Ramos (cell line): ENCODE data around the gene HSD17B14.

Experiments used
- in situ Hi-C: fragments of 300-500 bp; cut with MboI; formaldehyde crosslinking; loops from one replicate; pipeline ENCODE4 v1.14.3; 2022; ENCODE audit warnings: low sequenced_read_pairs; ENCODE audit not compliant: unreplicated experiment

Gene HSD17B14

DNA sequence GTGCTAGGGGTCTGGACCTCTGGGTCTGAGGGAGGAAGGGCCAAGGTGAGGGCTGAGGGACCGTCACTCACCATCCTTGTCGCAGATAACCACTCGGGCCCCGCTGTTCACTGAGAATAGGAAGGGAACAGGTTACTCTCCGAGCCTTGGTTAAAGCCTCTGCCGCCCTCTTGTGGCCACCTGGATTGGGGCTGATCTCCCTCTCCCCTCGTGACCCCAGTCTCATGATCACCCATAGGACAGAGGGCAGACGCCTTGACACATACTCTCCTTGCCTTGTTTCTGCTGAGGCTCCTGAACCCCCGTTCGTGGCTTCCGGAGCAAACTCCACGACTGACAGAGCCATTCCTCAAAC is 580 bp downstream of the HSD17B14 start:
- in situ Hi-C loops: loop anchor here (5.0 kb wide), 1 partner anchor 43 kb away; no protein-coding TSS in a partner anchor

DNA sequence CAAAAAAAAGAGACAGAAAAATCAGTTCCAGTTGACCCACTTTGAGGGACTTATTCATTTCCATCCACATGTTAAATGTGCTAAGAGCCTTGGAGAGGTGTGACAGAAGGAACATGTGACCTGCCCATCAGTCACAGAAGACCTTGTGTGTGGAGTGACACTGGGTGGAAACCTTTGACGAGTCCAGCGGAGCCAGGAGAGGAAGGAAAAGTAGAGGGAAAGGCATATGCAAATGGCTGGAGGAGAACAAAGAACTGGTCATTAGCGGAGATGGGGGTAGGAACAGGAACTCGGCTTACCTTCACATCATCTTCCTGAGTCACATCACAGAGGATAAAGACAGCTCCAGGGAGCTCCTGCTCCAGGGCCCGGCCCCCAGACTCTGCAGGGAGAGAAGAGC is 2.3 kb downstream of the HSD17B14 start:
- in situ Hi-C loops: no loop called here

DNA sequence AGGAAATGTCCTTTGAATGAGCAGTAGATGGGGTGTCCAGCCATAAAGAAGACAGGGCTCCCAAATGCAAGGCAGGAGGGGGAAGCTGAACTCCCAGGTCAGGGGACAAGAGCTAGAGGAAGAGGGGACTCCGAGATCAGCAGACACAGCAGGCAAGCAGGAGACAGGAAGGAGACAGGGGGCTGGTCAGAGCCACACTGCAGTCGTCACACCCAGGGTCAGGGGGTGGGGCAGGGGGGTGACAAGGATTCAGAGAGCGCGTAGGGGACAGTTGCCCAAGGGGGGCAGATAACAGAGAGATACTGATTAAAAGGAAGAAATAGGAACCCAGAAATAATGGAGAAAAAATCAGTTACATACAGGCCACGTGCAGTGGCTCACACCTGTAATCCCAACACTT is 3.2 kb downstream of the HSD17B14 start:
- in situ Hi-C loops: no loop called here

DNA sequence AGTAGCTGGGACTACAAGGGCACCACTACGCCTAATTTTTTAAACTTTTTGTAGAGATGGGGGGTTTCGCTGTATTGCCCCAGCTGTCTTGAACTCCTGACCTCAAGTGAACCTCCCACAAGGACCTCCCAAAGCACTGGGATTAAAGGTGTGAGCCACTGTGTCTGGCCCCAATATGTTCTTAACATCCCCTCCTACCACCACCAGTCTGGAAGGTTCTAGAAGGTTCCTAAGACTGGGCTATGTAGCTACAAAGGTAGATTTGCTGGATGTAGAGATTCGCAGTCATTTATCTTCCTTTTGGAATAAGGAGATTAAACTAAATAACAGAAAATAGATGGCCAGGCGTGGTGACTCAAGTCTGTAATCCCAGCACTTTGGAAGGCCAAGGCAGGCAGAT is 5.3 kb downstream of the HSD17B14 start:
- in situ Hi-C loops: no loop called here

DNA sequence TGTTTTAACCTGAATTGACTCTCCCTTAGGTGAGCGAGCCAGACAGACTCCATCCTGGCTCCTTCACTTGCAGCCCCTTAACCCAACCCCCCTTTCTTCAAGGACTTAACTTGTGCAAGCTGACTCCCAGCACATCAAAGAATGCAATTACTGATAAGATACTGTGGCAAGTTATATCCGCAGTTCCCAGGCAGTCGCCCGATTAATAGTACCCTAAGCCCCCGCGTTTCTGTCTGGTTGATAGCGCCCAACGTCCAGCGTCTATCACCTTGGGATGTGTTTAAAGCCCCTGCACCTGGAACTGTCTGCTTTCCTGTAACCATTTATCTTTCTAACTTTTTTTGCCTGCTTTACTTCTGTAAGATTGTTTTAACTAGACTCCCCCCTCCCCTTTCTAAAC is 6.2 kb downstream of the HSD17B14 start:
- in situ Hi-C loops: no loop called here

DNA sequence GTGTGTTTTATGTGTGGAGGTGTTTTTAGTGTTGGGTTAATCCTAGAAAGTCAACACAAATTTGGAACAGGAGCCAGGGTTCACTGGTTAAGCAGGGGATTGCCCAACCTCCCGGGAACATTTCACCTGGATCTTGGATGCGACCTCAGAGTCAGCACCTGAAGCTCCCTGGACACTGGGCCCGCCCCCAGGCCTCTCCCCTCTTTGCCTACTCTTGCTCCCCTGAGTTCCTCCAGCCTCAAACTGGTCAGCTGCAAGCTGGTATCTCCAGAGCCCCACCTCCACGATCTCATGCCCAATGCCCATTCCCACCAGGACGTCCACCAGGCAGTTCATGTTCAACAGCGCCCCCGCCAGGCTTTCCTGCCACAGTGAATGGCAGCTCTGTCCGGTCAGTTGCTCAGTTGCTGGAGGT is 9.7 kb downstream of the HSD17B14 start:
- in situ Hi-C loops: no loop called here

DNA sequence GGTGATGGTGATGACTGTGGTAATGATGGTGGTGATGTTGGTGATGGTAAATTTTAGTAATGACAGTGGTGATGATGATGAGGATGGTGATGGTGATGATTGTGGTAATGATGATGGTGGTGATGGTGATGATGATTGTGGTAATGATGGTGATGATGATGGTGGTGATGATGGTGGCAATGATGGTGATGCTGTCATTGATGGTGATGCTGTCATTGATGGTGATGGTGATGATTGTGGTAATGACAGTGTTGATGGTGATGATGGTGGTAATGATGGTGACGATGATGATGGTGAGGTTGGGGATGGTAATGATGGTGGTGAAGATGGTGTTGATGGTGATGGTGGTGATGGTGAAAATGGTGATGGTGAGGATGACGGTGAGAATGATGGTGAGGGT is 13.8 kb downstream of the HSD17B14 start:
- in situ Hi-C loops: no loop called here

DNA sequence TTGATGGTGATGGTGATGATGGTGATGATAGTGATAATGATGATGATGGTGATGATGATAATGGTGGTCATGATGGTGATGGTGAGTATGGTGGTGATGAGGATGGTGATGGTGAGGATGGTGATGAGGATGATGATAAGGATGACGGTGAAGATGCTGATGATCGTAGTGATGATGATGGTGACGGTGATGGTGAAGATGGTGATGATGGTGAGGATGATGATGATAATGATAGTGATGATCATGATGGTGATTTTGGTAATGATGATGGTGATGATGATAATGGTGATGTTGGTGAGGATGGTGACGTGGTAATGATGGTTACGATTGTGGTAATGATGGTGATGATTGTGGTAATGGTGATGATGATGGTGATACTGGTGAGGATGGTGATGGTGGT is 14.7 kb downstream of the HSD17B14 start:
- in situ Hi-C loops: no loop called here

DNA sequence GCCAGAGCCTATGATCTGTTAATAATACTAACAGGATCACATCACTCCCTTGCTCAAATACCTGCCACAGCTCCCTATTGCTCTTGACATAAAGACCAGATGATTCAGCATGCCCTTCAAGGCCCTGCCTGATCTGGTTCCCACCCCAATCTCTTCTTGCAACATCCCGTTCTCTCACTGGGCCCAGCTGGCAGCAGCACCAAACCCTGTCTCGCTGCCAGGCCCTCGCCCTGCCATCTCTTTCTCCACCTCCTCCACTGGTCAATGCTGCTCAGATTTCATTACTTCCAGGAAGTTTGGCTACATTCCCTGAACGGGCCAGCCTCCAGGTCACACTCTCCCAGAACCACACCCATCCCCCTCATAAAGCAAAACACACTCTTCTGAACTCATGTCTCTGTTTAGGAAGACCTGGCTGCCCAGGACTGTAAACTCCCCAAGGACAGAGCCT is 16.9 kb downstream of the HSD17B14 start:
- in situ Hi-C loops: no loop called here

DNA sequence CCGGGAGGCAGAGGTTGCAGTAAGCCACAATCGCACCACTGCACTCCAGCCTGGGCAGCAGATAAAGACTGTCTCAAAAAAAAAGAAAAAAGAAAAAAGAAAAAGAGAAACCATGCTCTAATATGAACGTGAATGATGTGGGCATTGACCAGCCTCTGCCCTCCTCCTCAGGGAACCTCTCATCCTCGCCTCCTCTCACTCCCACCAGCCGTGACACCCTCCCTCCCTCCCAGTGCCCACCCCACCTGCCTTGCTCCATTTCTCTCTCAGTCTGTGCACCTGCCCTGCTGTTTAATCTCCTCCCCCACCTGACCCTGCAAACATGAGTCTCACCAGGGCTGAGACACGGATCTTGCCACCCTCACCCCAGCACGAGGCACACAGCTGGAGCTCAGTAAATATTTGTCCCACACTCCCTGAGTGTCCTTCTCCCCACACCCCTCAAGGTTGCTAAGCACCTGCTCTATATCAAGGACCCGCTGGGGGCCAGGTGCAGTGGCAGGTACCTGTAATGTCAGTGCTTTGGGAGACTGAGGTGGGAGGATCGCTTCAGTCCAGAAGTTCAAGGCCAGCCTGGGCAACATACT is 18.0 kb downstream of the HSD17B14 start:
- in situ Hi-C loops: no loop called here

DNA sequence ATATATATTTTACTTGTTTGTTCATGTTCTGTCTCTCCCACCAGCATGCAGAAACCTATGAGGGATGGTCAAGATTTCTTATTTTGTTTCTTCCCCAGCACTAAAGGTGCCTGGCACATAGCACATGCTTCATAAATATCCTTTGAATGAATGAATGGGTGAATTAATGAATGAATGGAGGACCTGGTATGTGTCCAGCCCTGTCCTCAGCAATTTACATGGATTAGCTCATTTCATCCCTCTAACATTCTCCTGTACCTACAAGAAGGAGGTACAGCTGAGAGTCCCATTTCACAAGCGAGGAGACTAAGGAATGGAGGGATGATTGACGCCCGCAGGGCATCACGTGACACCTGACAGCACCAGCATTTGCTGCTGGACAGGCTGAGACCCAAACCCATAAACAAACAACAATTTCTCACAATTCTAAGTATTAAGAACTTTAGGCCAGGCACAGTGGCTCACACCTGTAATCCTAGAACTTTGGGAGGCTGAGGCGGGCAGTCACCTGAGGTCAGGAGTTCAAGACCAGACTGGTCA is 18.6 kb downstream of the HSD17B14 start:
- in situ Hi-C loops: no loop called here

DNA sequence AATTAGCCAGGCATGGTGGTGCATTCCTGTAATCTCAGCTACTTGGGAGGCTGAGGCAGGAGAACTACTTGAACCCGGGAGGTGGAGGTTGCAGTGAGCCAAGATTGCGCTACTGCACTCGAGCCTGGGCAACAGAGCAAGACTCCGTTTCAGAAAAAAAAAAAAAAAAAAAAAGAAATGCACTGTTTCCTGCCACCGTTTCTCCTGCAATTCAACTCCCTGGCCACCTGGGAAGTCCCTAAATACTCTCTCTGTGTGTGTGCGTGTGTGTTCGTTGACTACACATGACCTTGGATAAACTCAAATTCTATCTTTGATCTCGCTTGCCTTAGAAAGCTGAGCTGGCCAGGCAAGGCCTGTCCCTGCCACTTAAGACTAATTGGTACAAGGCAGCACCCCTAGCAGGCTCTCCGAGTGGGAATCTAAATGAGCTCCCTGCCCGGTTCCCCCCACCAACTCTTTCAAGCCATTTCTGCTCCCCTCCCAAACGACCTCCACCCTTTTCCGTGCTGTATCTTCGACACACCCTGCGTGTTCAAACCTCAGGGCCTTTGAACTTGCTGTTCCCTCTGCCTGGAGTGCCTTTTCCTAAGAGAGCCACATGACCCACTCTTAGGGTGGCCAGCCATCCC is 20.3 kb downstream of the HSD17B14 start:
- in situ Hi-C loops: no loop called here

DNA sequence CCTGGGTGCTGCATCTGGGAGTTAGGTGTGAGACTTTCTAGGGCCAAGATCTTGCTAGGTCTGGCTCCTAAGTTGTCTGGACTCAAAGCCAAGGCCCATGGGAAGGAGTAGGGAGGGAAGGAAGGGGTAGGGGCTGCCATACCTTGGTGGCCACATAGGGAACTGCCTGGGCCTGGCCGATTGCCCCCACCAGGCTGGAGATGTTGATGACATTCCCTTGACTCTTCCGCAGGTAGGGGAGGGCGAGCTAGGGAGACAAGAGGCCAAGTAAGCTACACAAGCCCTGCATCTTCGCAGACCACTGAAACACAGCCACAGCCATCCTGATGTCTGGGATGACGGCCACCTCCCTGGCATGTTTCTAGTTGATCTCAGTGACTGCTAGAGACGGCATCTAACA is 21.4 kb downstream of the HSD17B14 start:
- in situ Hi-C loops: no loop called here

DNA sequence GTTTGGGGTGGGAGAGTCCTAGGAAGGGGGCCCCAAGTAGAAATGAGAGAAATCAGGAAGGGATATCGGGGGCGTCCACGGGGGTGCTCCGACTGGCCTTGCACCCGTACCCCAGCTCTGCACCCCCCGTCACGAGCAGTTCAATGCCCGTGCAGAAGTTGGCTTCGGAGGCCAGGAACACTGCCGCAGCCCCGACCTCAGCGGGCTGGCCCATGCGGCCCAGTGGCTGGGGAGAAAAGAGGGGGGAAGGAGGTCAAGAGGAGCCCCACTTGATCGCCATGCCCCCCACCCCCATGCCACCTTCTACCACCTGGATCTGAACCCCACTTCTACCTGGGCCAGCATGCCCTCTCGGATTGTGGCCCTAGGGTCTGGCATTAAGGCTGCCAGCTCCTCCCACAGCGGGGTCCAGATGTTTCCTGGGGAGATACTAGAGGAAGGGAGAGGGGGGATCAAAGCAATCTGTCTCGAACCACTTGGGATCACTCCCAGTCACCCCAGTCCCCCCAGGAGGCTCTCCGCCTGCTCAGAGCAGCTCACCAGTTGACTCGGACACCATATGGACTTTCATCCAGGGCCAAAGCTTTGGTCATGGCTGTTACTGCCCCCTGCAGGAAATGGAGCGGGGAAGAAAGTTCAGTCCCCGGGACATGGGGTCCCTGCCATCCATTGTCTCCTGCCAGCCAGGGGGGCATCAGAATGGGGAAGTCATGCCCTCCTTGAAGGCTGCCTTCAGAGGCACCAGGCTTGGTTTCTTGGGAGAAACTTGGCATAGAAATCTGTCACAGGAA is 23.0 kb downstream of the HSD17B14 start:
- in situ Hi-C loops: no loop called here

DNA sequence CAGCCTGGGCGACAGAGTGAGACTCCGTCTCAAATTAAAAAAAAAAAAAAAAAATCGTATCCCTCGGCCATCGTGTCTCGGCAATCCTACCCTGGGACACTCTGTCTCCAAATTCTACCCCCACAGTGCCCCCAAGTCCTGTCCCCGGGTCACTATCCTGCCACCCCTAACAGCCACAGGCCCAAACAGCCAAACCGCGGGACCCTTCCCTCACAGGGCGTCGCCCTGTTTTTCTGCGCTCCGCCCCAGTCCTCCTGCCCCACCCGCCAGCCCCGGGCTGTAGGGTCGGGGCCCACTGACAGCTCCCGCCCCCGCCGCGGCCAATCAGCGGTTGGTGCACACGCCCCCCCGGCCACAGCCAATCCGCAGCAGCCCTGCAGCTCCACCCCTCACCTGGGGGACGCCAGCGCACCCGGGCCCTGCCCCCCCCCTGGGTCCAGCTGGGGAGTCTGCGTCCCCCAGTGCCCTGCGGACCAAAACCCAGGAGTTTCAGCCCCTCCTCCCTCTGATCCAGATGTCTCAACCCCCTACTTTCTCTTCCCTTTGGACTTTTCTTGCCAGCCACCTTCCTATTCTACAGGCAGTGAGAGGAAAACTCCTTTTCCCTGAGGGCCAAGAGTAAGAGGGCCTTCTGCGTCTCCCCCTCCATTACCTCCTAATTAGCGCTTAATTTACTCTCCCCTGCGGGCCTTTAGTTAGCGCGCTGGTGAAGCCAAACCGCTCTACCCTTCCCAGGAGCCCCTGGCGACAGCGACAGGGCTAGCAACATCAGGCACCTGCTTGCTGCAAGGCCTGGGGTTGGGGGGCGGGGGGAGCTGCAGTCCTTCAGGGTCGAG is 24.0 kb downstream of the HSD17B14 start:
- in situ Hi-C loops: no loop called here

DNA sequence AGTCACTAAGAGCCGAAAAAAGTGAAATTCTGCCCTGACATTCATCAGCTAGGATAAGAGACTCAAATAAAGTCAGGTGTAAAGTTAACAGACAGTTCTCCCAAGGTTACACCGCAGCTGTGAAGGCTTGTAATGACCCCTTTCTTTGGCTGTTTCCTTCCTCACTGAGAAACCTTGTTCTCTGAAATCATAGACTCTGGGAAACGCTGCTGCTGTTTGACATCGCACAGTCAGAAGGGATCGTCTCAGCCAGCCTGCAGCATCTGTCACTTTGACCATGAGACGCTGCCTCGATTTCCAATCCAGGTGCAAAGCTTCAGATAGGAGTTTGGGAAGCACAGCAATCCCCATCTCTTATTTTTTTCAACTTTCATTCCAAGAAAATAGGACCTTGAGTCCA is 26.1 kb downstream of the HSD17B14 start:
- in situ Hi-C loops: no loop called here

DNA sequence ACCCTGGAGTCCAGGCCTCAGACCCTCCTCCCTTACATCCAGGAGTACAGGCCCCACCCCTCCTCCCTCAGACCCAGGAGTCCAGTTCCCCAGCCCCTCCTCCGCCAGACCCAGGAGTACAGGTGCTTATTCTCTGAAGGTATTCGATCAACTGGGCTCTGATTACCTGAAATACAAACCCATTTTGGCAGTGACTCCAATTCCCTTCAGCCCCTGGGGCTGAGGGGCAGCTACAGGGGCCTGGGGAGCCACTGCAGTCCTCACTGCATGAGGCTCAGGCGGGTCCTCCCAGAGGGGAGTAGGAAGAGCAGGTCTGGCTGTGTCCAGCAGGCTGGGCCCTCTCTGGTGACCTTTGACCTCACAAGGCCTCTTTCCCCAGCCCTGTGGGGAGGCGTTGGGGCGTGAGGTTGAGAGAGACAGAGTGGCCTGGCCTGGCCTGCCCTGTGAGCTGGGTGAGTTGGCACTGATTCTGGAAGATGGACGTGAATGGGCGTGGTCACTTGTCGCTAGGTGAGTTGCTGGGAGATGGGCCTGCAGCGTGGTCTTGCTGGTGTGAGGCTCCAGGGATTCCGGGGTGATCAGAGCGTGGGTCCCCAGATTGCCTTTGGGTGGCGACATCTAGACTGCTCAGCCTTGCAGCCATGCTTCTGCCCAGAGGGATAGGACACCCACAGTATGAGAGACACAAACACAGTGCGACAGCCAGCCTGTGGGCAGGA is 28.5 kb downstream of the HSD17B14 start:
- in situ Hi-C loops: no loop called here

DNA sequence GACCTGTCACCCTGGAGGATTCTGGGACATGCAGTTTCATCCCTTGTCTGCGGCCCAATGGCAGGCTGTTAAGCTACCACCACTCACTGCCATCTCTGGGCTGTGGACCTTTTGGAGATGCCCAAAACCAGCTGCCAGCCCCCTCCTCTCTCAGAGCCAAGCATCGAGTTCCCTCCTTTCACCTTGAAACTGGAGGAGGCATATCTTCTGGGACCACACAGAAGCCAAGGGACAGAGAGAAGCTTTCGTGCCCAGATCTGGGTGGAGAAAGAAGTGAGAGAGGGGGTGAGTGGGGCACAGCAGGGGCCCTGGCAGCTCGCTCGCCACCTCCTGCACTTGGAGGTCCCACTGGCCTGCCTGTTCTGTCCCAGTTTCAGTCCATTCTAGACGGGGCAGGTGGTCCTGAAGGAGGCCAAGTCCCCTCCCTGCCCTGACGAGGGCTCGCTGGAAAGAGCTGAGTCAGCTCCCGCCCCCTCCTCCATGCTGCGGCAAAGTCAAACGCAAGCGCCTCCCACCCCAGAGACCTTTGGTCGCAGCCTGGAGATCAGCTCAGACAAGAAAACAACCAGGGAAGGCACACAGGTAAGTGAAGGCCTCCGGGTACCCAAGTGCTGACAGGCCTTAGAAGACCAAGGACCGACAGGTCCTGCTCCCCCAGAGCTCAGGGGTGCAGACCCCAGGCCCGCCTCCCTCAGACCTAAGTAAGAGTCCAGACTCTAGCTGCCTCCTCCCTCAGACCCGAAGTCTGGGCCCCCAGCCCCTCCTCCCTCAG is 29.3 kb downstream of the HSD17B14 start:
- in situ Hi-C loops: no loop called here

DNA sequence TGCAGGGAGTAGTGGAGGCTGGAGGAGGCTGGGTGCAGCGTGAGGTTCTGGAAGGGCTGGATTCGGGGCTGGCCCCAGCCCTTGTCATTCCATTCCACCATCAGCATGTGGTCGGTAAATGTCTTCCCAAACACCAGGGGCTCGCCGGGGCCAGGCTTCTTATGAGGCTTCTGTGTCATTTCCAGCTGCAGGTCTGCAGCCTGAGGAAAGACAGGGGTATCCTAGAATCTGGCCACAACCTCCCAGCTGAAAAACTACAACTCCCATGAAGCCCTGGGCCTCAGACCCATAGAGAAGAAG is 29.8 kb downstream of the HSD17B14 start:
- in situ Hi-C loops: no loop called here
